GM10266 (cell line): ENCODE results near the gene ZNF174.

Source experiments
- DNase-seq: peaks from one replicate; pipeline ENCODE4 v3.0.0; 2012; ENCODE audit errors: extremely low spot score
- TF ChIP-seq, protein P1 (sequence below): IDR thresholded peaks from 2 replicates; pipeline ENCODE4 v1.5.1; 2012; ENCODE audit warnings: mild to moderate bottlenecking, low read depth; ENCODE audit not compliant: control insufficient read depth, insufficient read depth; ENCODE audit errors: missing control alignments

The ZNF174 gene

DNA sequence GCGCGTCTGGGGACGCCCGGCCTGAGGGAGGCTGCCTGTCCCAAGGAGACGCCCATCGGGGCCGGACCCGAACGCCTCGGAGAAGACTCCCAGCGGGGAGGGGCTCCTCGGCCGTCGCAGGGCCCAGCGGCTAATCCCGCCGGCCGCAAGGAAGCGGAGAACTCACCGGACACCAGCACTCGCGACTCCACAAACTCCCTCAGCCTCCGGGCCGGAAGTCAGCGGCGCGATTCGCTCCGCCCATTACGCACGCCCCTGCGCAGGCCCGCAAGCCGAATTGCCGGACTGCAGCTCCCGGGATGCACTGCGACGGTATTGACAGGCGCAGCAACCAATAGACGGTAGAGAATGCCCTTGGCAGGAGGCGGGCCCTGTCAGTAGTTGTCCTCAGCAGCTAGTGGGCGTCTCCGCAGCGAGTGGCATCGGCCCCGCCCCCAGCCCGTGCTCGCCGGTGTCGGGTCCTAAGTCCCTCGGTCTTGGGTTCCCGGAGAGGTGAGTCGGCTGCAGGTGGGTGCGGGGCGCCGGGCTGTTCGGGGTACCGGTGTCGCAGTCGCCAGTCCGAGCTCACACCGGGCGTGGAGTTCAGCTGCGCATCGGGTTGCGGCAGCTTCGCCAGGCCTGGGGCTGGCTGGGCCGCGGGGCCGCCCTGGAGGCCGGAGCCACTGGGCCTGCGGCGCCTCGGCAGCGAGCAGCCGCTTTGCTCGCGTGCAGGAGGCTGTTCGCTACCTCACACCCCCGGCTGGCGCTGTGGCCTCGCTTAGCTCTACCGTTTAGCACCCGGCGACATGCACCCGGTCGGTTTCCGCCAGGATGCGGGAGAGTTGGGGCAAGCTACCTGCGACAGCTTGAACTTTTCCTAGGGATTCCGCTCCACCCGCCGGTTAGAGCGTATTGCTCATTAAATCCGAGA is at the start of gene ZNF174, which contains the start of gene ZSCAN32:
TSS of gene ZNF174 (plus strand) at position 437 of the 910 bp plus-strand sequence. CDS start 790 bp downstream, outside the sequence.
TSS of gene ZSCAN32 (minus strand) at position 226 of the 910 bp plus-strand sequence. CDS start 3,447 bp downstream, outside the sequence.
- TF ChIP-seq, protein P1, sequence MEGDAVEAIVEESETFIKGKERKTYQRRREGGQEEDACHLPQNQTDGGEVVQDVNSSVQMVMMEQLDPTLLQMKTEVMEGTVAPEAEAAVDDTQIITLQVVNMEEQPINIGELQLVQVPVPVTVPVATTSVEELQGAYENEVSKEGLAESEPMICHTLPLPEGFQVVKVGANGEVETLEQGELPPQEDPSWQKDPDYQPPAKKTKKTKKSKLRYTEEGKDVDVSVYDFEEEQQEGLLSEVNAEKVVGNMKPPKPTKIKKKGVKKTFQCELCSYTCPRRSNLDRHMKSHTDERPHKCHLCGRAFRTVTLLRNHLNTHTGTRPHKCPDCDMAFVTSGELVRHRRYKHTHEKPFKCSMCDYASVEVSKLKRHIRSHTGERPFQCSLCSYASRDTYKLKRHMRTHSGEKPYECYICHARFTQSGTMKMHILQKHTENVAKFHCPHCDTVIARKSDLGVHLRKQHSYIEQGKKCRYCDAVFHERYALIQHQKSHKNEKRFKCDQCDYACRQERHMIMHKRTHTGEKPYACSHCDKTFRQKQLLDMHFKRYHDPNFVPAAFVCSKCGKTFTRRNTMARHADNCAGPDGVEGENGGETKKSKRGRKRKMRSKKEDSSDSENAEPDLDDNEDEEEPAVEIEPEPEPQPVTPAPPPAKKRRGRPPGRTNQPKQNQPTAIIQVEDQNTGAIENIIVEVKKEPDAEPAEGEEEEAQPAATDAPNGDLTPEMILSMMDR = no peak
- peak; percentile 100 for DNase-seq

GRCh38 chr16:3355589-3355988 is 45.4 kb upstream of the ZNF174 start, which contains the start of gene OR2C1:
TSS of gene OR2C1 (plus strand) at chr16:3355889. CDS start at chr16:3355941, 52 bp downstream.
- DNase-seq = no peak
- TF ChIP-seq, protein P1 = no peak

- TF ChIP-seq, protein P1 = no peak
- DNase-seq = no peak
These were observed 44.9 kb upstream of the ZNF174 start for GRCh38 chr16:3356118-3356517.

DNA sequence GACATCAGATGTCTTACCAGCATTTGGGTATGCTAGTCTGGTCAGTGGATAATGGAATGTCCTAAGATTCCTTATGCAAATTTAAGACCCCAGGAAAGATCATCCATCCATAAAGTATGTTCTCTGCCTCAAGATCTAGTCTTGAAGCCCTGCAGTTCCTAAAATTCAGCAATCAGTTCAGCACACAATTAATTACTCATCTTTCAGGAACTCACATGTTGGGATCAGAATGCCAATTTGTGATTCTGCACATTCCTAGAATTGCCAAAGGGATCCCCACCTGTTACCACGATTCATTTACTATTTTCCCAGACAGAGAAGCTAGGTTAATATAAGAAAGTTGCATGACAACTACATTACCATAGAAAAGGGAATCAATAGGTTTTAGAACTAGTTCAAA is 42.1 kb upstream of the ZNF174 start:
- no peak for DNase-seq
- TF ChIP-seq, protein P1 = no peak

DNA sequence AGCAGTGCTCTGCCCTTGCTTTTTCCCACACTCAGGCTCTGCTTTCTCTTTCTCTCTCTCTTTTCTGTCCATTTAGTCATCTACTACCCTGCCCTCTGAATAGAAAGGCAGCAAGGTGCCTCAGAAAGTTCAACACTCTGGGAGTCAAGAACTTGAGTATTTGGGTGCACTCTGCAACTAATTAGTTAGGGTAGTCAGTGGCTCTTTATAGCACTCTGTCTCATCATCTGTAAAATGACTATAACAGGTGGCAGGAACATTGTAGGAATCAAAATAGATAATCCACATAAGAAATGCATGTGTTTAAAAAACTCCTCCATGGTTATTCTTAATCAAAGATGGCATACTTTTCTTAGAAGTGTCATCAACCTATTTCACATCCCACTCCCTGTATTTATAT is 38.1 kb upstream of the ZNF174 start:
- TF ChIP-seq, protein P1 = no peak
- no peak for DNase-seq

DNA sequence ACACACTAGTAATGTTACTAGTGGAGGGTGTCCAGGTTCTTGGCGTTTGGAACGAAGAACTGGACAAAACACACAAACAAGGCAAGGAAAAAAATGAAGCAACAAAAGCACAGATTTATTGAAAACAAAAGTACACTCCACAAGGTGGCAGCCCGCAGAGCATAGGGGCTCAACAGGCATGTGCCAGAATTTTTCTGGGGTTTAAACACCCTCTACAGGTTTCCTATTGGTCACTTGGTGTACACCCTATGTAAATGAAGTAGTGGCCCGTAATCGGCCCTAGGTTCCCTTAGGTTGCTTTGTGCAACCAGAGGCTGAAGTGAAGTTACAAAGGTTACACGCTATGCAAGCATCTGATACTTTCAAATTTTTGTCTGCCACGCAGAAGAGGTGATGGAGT is 37.2 kb upstream of the ZNF174 start:
- TF ChIP-seq, protein P1 = no peak
- DNase-seq = no peak
